Activated CD4-positive, alpha-beta memory T cell treated with anti-CD3 and anti-CD28 coated beads for 36 hours (primary cell): ENCODE measurements around the gene ATXN7L1. TPM values are rescaled to one million over a fixed set of nuclear protein-coding genes. Genes with fewer than 3 reads are reported as not detected.

Experiments used
- CTCF ChIA-PET: fragments of 350-600 bp; sonication (Branson Sonifier 250); formaldehyde crosslinking; loops from one replicate; lab custom pipeline; 2021; ENCODE audit warnings: antibody characterized with exemption, inconsistent platforms; lab: Charles Lee
- POLR2A ChIA-PET: fragments of 350-600 bp; sonication (Branson Sonifier 250); formaldehyde crosslinking; loops from one replicate; lab custom pipeline; 2021; ENCODE audit warnings: antibody characterized with exemption; lab: Charles Lee
- DNase-seq: peaks from one replicate; pipeline ENCODE4 v3.0.0-alpha.2; 2020
- H3K27ac Mint-ChIP-seq: one replicate; pipeline ENCODE4 v1.8.0; 2021; ENCODE audit warnings: mixed read lengths
- H3K27me3 Mint-ChIP-seq: one replicate; pipeline ENCODE4 v1.8.0; 2021; ENCODE audit warnings: mixed read lengths
- H3K36me3 Mint-ChIP-seq: one replicate; pipeline ENCODE4 v1.8.0; 2021; ENCODE audit warnings: mixed read lengths
- H3K4me1 Mint-ChIP-seq: one replicate; pipeline ENCODE4 v1.8.0; 2021; ENCODE audit warnings: low read depth, mixed read lengths
- H3K4me3 Mint-ChIP-seq: one replicate; pipeline ENCODE4 v1.8.0; 2021; ENCODE audit warnings: mild to moderate bottlenecking, mixed read lengths
- H3K9me3 Mint-ChIP-seq: one replicate; pipeline ENCODE4 v1.8.0; 2021; ENCODE audit warnings: mixed read lengths
- intact Hi-C: fragments of 100-400 bp; cut with micrococcal nuclease; formaldehyde crosslinking; loops from one replicate; pipeline ENCODE4 v1.15.1; 2023
- total RNA-seq, 2 experiments: library from RNA; stranded (reverse); gene quantifications; one replicate each; pipeline ENCODE4 v1.2.3, GENCODE V29; 2021

The ATXN7L1 gene
- total RNA-seq, 2 experiments from 2014 or later, result 12.4 to 13.3 TPM

GRCh38 chr7:105643384-105643783 lies 233.0 kb downstream of the ATXN7L1 start:
- Mint-ChIP-seq H3K27ac (no peak overlapping the region), H3K27me3 (no peaks in the 10 kb centered on the region), H3K4me1 (peaks cover 5% of the 10 kb centered on the region), H3K36me3 (peaks cover 14% of the 10 kb centered on the region), H3K9me3 (no peaks in the 10 kb centered on the region), H3K4me3 (no peak overlapping the region)
- intact Hi-C loops, result no loop called here
- POLR2A ChIA-PET, result no interaction called here
- CTCF ChIA-PET, result interaction anchor here (1.1 to 4.1 kb wide), 3 partner anchors 13 to 399 kb away, joined by 3 to 18 read pairs (median 5); no protein-coding TSS in a partner anchor
- no peak for DNase-seq

GRCh38 chr7:105642264-105642663 lies 234.1 kb downstream of the ATXN7L1 start:
- CTCF ChIA-PET, result interaction anchor here (0.6 to 4.1 kb wide), 2 partner anchors 14 to 123 kb away, joined by 3 to 18 read pairs; no protein-coding TSS in a partner anchor
- H3K36me3 Mint-ChIP-seq, result peaks cover 20% of the 10 kb centered on the region

GRCh38 chr7:105640956-105641810 lies 235.2 kb downstream of the ATXN7L1 start:
- peaks cover 25% of the 10 kb centered on the region for H3K36me3 Mint-ChIP-seq

More at GRCh38 chr7:105642264-105642663, 234.1 kb downstream of the ATXN7L1 start:
- intact Hi-C loops, result no loop called here
- Mint-ChIP-seq H3K9me3 (no peaks in the 10 kb centered on the region), H3K27ac (no peak overlapping the region), H3K4me3 (no peak overlapping the region), H3K27me3 (no peaks in the 10 kb centered on the region), H3K4me1 (peaks cover 5% of the 10 kb centered on the region)
- POLR2A ChIA-PET, result no interaction called here
- no peak for DNase-seq

GRCh38 chr7:105639667-105640493 lies 236.5 kb downstream of the ATXN7L1 start:
- intact Hi-C loops, result no loop called here
- Mint-ChIP-seq H3K9me3 (no peaks in the 10 kb centered on the region), H3K27ac (no peak overlapping the region), H3K4me3 (no peak overlapping the region), H3K27me3 (no peaks in the 10 kb centered on the region), H3K36me3 (peaks cover 25% of the 10 kb centered on the region), H3K4me1 (peaks cover 2% of the 10 kb centered on the region)
- ChIA-PET POLR2A (no interaction called here), CTCF (interaction anchor here (0.5 to 1.4 kb wide), 2 partner anchors 13 to 302 kb away, joined by 3 to 4 read pairs; no protein-coding TSS in a partner anchor)
- DNase-seq, result no peak

More at GRCh38 chr7:105640956-105641810, 235.2 kb downstream of the ATXN7L1 start:
- no peak for DNase-seq
- H3K4me3 Mint-ChIP-seq, result no peak overlapping the region
- H3K4me1 Mint-ChIP-seq, result peaks cover 2% of the 10 kb centered on the region
- intact Hi-C loops, result no loop called here
- no peaks in the 10 kb centered on the region for H3K27me3 Mint-ChIP-seq
- ChIA-PET CTCF (interaction anchor here (0.6 to 4.1 kb wide), 3 partner anchors 11 to 62 kb away, joined by 3 to 18 read pairs (median 4); no protein-coding TSS in a partner anchor), POLR2A (no interaction called here)
- no peak overlapping the region for H3K27ac Mint-ChIP-seq
- H3K9me3 Mint-ChIP-seq, result no peaks in the 10 kb centered on the region

- peaks cover 25% of the 10 kb centered on the region for H3K36me3 Mint-ChIP-seq
- peaks cover 2% of the 10 kb centered on the region for H3K4me1 Mint-ChIP-seq
- ChIA-PET POLR2A (no interaction called here), CTCF (no interaction called here)
- H3K9me3 Mint-ChIP-seq, result no peaks in the 10 kb centered on the region
- intact Hi-C loops, result no loop called here
- H3K27ac Mint-ChIP-seq, result no peak overlapping the region
- no peak for DNase-seq
- H3K4me3 Mint-ChIP-seq, result no peak overlapping the region
- no peaks in the 10 kb centered on the region for H3K27me3 Mint-ChIP-seq
Measured at GRCh38 chr7:105638902-105639495, 237.4 kb downstream of the ATXN7L1 start.

- no peak overlapping the region for H3K4me3 Mint-ChIP-seq
- CTCF ChIA-PET, result interaction anchor here (1.4 kb wide), 1 partner anchor 15 kb away, joined by 4 read pairs; no protein-coding TSS in a partner anchor
- H3K27me3 Mint-ChIP-seq, result no peaks in the 10 kb centered on the region
- DNase-seq, result no peak
- H3K27ac Mint-ChIP-seq, result no peak overlapping the region
- H3K4me1 Mint-ChIP-seq, result peaks cover 2% of the 10 kb centered on the region
- POLR2A ChIA-PET, result no interaction called here
- intact Hi-C loops, result no loop called here
- no peaks in the 10 kb centered on the region for H3K9me3 Mint-ChIP-seq
- peaks cover 25% of the 10 kb centered on the region for H3K36me3 Mint-ChIP-seq
Measured at GRCh38 chr7:105638334-105638733, 238.1 kb downstream of the ATXN7L1 start.

- H3K27ac Mint-ChIP-seq, result no peak overlapping the region
- intact Hi-C loops, result no loop called here
- H3K4me1 Mint-ChIP-seq, result peaks cover 1% of the 10 kb centered on the region
- H3K27me3 Mint-ChIP-seq, result no peaks in the 10 kb centered on the region
- DNase-seq, result no peak
- POLR2A ChIA-PET, result no interaction called here
- H3K36me3 Mint-ChIP-seq, result peaks cover 21% of the 10 kb centered on the region
- H3K9me3 Mint-ChIP-seq, result no peaks in the 10 kb centered on the region
- H3K4me3 Mint-ChIP-seq, result no peak overlapping the region
- CTCF ChIA-PET, result interaction anchor here (1.4 kb wide), 1 partner anchor 15 kb away, joined by 4 read pairs; no protein-coding TSS in a partner anchor
Measured at GRCh38 chr7:105637755-105638154, 238.6 kb downstream of the ATXN7L1 start.

- no peak for DNase-seq
- Mint-ChIP-seq H3K9me3 (no peaks in the 10 kb centered on the region), H3K4me1 (no peaks in the 10 kb centered on the region), H3K36me3 (peaks cover 22% of the 10 kb centered on the region), H3K27me3 (no peaks in the 10 kb centered on the region), H3K4me3 (no peak overlapping the region), H3K27ac (no peak overlapping the region)
- POLR2A ChIA-PET, result no interaction called here
- intact Hi-C loops, result no loop called here
- CTCF ChIA-PET, result interaction anchor here (1.4 kb wide), 1 partner anchor 16 kb away, joined by 4 read pairs; no protein-coding TSS in a partner anchor
Measured at GRCh38 chr7:105636982-105637381, 239.4 kb downstream of the ATXN7L1 start.

- ChIA-PET CTCF (no interaction called here), POLR2A (no interaction called here)
- Mint-ChIP-seq H3K4me3 (no peak overlapping the region), H3K9me3 (no peaks in the 10 kb centered on the region), H3K27ac (no peak overlapping the region), H3K36me3 (peaks cover 26% of the 10 kb centered on the region), H3K27me3 (no peaks in the 10 kb centered on the region), H3K4me1 (no peaks in the 10 kb centered on the region)
- intact Hi-C loops, result no loop called here
- no peak for DNase-seq
Measured at GRCh38 chr7:105635197-105635596, 241.2 kb downstream of the ATXN7L1 start.

- H3K4me1 Mint-ChIP-seq, result no peaks in the 10 kb centered on the region
- DNase-seq, result no peak
- ChIA-PET CTCF (no interaction called here), POLR2A (no interaction called here)
- no peak overlapping the region for H3K4me3 Mint-ChIP-seq
- H3K27me3 Mint-ChIP-seq, result no peaks in the 10 kb centered on the region
- no peak overlapping the region for H3K27ac Mint-ChIP-seq
- intact Hi-C loops, result no loop called here
- H3K9me3 Mint-ChIP-seq, result peaks cover 9% of the 10 kb centered on the region
- peaks cover 32% of the 10 kb centered on the region for H3K36me3 Mint-ChIP-seq
Measured at GRCh38 chr7:105625986-105626385, 250.4 kb downstream of the ATXN7L1 start.

- no peaks in the 10 kb centered on the region for H3K4me1 Mint-ChIP-seq
- intact Hi-C loops, result no loop called here
- H3K36me3 Mint-ChIP-seq, result peaks cover 28% of the 10 kb centered on the region
- no peaks in the 10 kb centered on the region for H3K27me3 Mint-ChIP-seq
- no peak overlapping the region for H3K4me3 Mint-ChIP-seq
- ChIA-PET POLR2A (no interaction called here), CTCF (no interaction called here)
- DNase-seq, result no peak
- H3K9me3 Mint-ChIP-seq, result peaks cover 9% of the 10 kb centered on the region
- no peak overlapping the region for H3K27ac Mint-ChIP-seq
Measured at GRCh38 chr7:105623906-105624305, 252.5 kb downstream of the ATXN7L1 start.
